ENCODE results near the gene UBR1. TPM values are rescaled to one million over a fixed set of nuclear protein-coding genes. Genes with fewer than 3 reads are reported as not detected.

UBR1 gene
- total RNA-seq, 1 experiment from 2014 or later = 22.3 TPM

DNA sequence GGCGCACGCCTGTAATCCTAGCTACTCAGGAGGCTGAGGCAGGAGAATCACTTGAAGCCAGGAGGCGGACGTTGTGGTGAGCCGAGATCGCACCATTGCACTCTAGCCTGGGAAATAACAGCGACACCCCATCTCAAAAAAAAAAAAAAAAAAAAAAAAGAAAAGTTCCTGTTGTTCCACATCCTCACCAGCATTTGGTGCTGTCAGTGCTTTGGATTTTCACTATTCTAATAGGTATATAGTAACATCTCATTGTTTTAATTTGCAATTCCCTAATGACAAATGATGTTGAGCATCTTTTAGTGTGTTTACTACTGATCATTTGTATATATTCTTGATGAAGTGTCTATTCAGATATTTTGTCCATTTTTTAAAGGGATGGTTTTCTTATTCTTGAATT, 24.6 kb downstream of the UBR1 start:
- intact Hi-C loops (cut with micrococcal nuclease; ENCODE audit: unreplicated experiment) = no loop called here
- H3K4me3 ChIP-seq (ENCODE audit: low read depth, low read length) = no peak overlapping the region

GRCh38 chr15:43071451-43071850, 34.4 kb downstream of the UBR1 start:
- Mint-ChIP-seq H3K36me3 (ENCODE audit: insufficient read depth, unreplicated experiment) (peaks cover 41% of the 10 kb centered on the region), H3K27ac (ENCODE audit: unreplicated experiment) (no peak overlapping the region), H3K27me3 (ENCODE audit: insufficient read depth, unreplicated experiment) (no peaks in the 10 kb centered on the region), H3K9me3 (ENCODE audit: unreplicated experiment) (no peaks in the 10 kb centered on the region), H3K4me1 (ENCODE audit: low read depth, unreplicated experiment) (no peaks in the 10 kb centered on the region), H3K4me3 (ENCODE audit: unreplicated experiment) (no peak overlapping the region)
- Histone ChIP-seq H3K9me3 (no peaks in the 10 kb centered on the region), H3K4me1 (no peaks in the 10 kb centered on the region), H3K27me3 (replicated peaks; ENCODE audit: control insufficient read depth, insufficient read depth, low read length) (no peaks in the 10 kb centered on the region), H3K4me3 (ENCODE audit: low read depth, low read length) (no peak overlapping the region), H3K36me3 (ENCODE audit: control insufficient read depth, insufficient read depth, low read length) (no peaks in the 10 kb centered on the region)
- intact Hi-C loops (cut with micrococcal nuclease; ENCODE audit: unreplicated experiment) = no loop called here
- TF ChIP-seq CTCF (IDR thresholded peaks at IDR 0.05; ENCODE audit: insufficient read depth in 1 of 2, low read depth in 1 of 2, low read length in 1 of 2, severe bottlenecking in 1 of 2, unreplicated experiment in 1 of 2) = no peak
- no peak for DNase-seq
- ChIA-PET POLR2A (no interaction called here), CTCF (no interaction called here)
- no TSS peak for BruUV-seq (replicated peaks)

More for the DNA sequence above, 24.6 kb downstream of the UBR1 start:
- no peak for TF ChIP-seq CTCF (IDR thresholded peaks at IDR 0.05; ENCODE audit: insufficient read depth in 1 of 2, low read depth in 1 of 2, low read length in 1 of 2, severe bottlenecking in 1 of 2, unreplicated experiment in 1 of 2)
- CTCF ChIA-PET = no interaction called here
- Mint-ChIP-seq H3K36me3 (ENCODE audit: insufficient read depth, unreplicated experiment) (peaks cover 28% of the 10 kb centered on the region), H3K27me3 (ENCODE audit: insufficient read depth, unreplicated experiment) (no peaks in the 10 kb centered on the region), H3K9me3 (ENCODE audit: unreplicated experiment) (no peaks in the 10 kb centered on the region), H3K27ac (ENCODE audit: unreplicated experiment) (no peak overlapping the region), H3K4me3 (ENCODE audit: unreplicated experiment) (no peak overlapping the region), H3K4me1 (ENCODE audit: low read depth, unreplicated experiment) (no peaks in the 10 kb centered on the region)
- H3K27me3 ChIP-seq (replicated peaks; ENCODE audit: control insufficient read depth, insufficient read depth, low read length) = no peaks in the 10 kb centered on the region
- no TSS peak for BruUV-seq (replicated peaks)
- no peaks in the 10 kb centered on the region for H3K4me1 ChIP-seq
- no peaks in the 10 kb centered on the region for H3K36me3 ChIP-seq (ENCODE audit: control insufficient read depth, insufficient read depth, low read length)
- POLR2A ChIA-PET = no interaction called here
- no peak for DNase-seq
- no peaks in the 10 kb centered on the region for H3K9me3 ChIP-seq

- intact Hi-C loops (cut with micrococcal nuclease; ENCODE audit: unreplicated experiment) = no loop called here
- DNase-seq = no peak
- no peaks in the 10 kb centered on the region for H3K9me3 ChIP-seq
- H3K27me3 ChIP-seq (replicated peaks; ENCODE audit: control insufficient read depth, insufficient read depth, low read length) = no peaks in the 10 kb centered on the region
- no peaks in the 10 kb centered on the region for H3K27me3 Mint-ChIP-seq (ENCODE audit: insufficient read depth, unreplicated experiment)
- POLR2A ChIA-PET = no interaction called here
- H3K4me1 ChIP-seq = no peaks in the 10 kb centered on the region
- H3K36me3 Mint-ChIP-seq (ENCODE audit: insufficient read depth, unreplicated experiment) = peaks cover 37% of the 10 kb centered on the region
- no peaks in the 10 kb centered on the region for H3K9me3 Mint-ChIP-seq (ENCODE audit: unreplicated experiment)
- H3K36me3 ChIP-seq (ENCODE audit: control insufficient read depth, insufficient read depth, low read length) = no peaks in the 10 kb centered on the region
- no peak for TF ChIP-seq CTCF (IDR thresholded peaks at IDR 0.05; ENCODE audit: insufficient read depth in 1 of 2, low read depth in 1 of 2, low read length in 1 of 2, severe bottlenecking in 1 of 2, unreplicated experiment in 1 of 2)
- no peak overlapping the region for H3K27ac Mint-ChIP-seq (ENCODE audit: unreplicated experiment)
- CTCF ChIA-PET = no interaction called here
- H3K4me3 ChIP-seq (ENCODE audit: low read depth, low read length) = no peak overlapping the region
- H3K4me3 Mint-ChIP-seq (ENCODE audit: unreplicated experiment) = no peak overlapping the region
- no TSS peak for BruUV-seq (replicated peaks)
- peaks cover 3% of the 10 kb centered on the region for H3K4me1 Mint-ChIP-seq (ENCODE audit: low read depth, unreplicated experiment)
These were observed 34.9 kb downstream of the UBR1 start for GRCh38 chr15:43070893-43071292.
